ES-I3 (cell line): ENCODE data around the gene C11orf16.
"Not testable (repeated sequence)": the region's sequence is repeated elsewhere in the genome, so short reads cannot be mapped to it uniquely, and the experiment has no call there.

Source experiments
- H3K36me3 ChIP-seq: 2 replicates; pipeline ENCODE4 v1.6.1; 2013; ENCODE audit warnings: mild to moderate bottlenecking, low read length, control low read depth, moderate library complexity; ENCODE audit not compliant: insufficient read depth
- H3K4me1 ChIP-seq: 2 replicates; pipeline ENCODE4 v1.6.1; 2013; ENCODE audit warnings: mild to moderate bottlenecking, control low read depth, low read length; ENCODE audit not compliant: insufficient read depth
- H3K9ac ChIP-seq: 2 replicates; pipeline ENCODE4 v1.6.1; 2013; ENCODE audit warnings: low read depth, mild to moderate bottlenecking, low read length, moderate library complexity
- H3K9me3 ChIP-seq: 2 replicates; pipeline ENCODE4 v1.6.1; 2013; ENCODE audit warnings: mild to moderate bottlenecking, low read length, moderate library complexity; ENCODE audit not compliant: control insufficient read depth, insufficient read depth

C11orf16 gene

GRCh38 chr11:8932564-8933180, at the start of gene C11orf16:
C11orf16 (minus strand) TSS chr11:8932947; CDS start chr11:8932308, 639 bp downstream.
- Histone ChIP-seq H3K9me3 (no peaks in the 10 kb centered on the region), H3K9ac (no peak within 1 kb of the TSS; the same call in 1 of the 2 replicates), H3K36me3 (no peaks in the 10 kb centered on the region; the same call in 1 of the 2 replicates), H3K4me1 (peaks cover 29% of the 10 kb centered on the region)

DNA sequence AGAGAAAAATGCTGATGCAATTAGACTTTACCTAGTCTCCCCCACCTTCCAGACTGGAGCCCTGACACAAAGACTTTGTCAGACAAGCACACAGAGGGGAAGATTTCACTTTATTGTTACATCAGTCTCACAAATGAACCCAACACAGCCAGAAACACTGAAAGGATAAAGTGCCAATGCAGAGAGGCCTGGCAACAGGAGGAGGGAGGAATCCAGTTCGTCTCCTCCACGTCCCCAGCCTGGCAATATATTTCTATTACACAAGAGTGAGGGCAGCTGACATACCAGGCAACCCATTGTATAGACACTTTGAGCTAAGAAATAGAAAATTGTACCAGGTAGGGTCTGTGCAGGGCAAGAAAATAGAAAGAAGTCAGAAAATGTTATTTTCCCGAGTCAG, 47.7 kb upstream of the C11orf16 start:
- no peaks in the 10 kb centered on the region for H3K9me3 ChIP-seq

GRCh38 chr11:8979365-8979764, 46.6 kb upstream of the C11orf16 start:
- not testable (repeated sequence) for H3K9ac ChIP-seq, H3K4me1 ChIP-seq, H3K9me3 ChIP-seq, H3K36me3 ChIP-seq

More for the DNA sequence above, 47.7 kb upstream of the C11orf16 start:
- H3K36me3 ChIP-seq = no peaks in the 10 kb centered on the region
- no peak overlapping the region for H3K9ac ChIP-seq
- H3K4me1 ChIP-seq = no peaks in the 10 kb centered on the region

- Histone ChIP-seq H3K9me3 (no peaks in the 10 kb centered on the region), H3K9ac (no peak overlapping the region), H3K36me3 (no peaks in the 10 kb centered on the region), H3K4me1 (no peaks in the 10 kb centered on the region)
Observed at GRCh38 chr11:8973121-8973520, 40.4 kb upstream of the C11orf16 start.

DNA sequence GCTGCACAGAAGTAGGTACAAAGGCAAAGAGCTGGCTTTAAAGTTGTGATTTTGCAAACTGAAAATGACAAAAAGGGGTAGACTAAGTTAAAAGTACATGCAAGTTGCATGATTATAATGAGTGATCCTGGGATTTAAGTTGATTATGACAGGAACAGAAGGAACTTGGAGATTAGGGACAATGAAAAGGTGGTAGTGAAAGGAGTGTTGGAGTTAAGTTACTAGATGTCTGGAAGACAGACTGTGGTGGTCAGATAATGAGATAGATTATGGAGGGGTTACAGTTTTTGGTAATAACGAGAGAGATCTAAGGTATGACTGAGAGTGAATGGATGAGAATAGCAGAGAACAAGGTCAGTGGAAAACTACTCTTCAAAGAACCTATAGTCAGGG, 39.2 kb upstream of the C11orf16 start:
- no peaks in the 10 kb centered on the region for H3K9me3 ChIP-seq
- H3K9ac ChIP-seq = no peak overlapping the region
- no peaks in the 10 kb centered on the region for H3K4me1 ChIP-seq
- no peaks in the 10 kb centered on the region for H3K36me3 ChIP-seq

DNA sequence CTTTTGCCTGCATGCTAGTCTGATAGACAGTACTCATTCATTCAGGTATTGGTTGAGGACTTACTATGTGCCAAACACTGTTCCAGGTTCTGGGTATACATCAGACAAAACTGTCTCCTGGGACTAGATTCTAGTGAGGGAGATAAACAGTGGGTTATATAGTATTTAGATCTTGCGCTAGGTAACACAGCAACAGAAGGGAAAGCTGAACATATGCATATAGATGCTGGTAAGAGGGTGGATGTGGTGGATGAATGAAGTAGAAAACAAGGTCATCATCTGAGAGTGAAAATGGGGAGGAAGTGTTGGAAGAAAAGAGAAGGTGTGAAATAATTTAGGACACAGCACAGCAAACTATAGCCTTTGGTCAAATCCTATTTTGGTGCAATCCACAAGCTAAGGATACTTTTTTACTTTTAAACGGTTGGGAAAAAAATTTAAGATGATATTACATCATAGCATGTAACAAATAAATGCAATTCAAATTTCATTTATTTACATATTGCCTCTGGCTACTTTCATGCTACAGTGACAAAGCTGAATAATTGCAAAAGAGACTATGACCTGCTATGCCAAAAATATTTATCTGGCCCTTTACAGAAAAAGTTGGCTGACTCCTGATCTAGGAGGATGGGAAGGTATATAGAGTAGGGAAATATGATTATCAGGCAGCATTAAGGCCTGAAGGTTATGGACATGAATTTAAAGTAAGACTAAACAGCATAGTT, 38.6 kb upstream of the C11orf16 start:
- Histone ChIP-seq H3K9ac (no peak overlapping the region), H3K9me3 (no peaks in the 10 kb centered on the region), H3K36me3 (no peaks in the 10 kb centered on the region), H3K4me1 (no peaks in the 10 kb centered on the region)

DNA sequence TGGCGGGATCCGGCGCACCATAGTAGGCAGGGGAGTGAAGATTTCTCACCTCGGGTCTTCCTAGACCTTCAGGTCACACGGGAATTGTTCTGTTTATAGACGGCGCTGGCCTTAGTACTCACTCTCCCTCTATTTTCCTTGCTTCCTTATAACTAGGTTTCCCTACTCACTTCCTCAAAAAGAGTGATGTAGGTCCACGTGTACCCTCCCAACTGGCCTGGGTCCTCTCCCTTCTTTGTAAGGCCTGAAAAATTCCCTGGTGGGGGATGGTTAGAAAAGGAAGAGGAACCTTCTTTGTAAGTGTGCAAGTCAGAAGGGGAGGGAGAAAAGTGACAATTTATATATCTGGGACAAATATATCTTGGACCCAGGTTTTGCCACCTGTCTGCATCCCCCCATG, 34.4 kb upstream of the C11orf16 start:
- Histone ChIP-seq H3K9ac (no peak overlapping the region), H3K36me3 (no peaks in the 10 kb centered on the region), H3K4me1 (peaks cover 4% of the 10 kb centered on the region; the same call in 1 of the 2 replicates)

DNA sequence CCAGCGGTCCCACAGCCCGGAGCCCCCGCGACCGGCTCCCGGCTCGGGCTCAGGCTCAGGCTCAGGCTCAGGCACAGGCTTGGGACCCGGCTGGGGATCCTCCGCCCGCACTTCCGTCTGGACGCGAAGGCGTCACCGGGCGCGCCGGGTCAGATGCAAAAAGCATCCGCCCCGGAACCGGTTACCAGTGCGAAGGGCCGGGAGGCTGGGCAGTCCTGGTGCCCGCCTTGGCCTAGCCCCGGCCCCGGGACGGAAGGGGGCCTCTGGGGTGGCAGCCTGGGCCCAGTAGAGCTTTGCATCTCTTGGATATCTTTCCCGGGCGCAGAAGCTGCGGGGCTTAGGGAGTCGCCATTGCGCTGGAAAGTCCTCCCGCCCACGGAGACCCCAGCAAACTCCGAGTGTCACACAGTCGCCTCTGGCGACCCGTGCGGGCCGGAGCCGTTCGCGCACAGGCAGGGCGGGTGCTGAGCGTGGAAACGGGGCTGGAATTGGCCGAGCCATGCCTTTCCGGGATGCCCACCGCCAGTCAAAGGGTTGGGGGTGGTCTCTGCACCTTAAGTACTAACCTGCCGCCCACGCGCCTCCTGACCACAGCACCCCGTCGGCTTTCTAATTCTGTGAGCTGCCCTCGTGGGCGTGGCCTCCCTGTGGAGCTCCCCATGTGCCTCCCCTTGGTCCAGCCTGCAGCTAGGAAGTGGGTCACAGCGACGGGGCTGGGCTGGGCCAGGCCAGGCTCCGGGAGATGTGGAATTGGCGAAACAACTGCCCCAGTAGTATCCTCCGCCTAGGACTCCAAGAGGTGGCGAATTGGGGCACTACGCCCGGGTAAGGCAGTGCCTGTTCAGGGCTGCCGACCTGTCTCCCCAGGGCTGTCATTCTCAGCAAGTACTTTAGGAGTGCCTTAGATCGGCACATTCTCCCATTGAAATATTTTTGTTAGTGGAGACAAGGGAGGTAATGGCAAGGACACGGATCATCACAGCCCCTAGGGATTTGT, 31.9 kb upstream of the C11orf16 start, which contains the start of gene TMEM9B:
TMEM9B (minus strand) TSS at position 119 of the 997 bp plus-strand sequence. CDS start 129 bp downstream, outside the sequence.
- Histone ChIP-seq H3K9me3 (no peaks in the 10 kb centered on the region), H3K4me1 (peaks cover 8% of the 10 kb centered on the region), H3K36me3 (no peaks in the 10 kb centered on the region), H3K9ac (peak within 1 kb of the TSS; percentile 87)

More for the DNA sequence above, 34.4 kb upstream of the C11orf16 start:
- no peaks in the 10 kb centered on the region for H3K9me3 ChIP-seq

DNA sequence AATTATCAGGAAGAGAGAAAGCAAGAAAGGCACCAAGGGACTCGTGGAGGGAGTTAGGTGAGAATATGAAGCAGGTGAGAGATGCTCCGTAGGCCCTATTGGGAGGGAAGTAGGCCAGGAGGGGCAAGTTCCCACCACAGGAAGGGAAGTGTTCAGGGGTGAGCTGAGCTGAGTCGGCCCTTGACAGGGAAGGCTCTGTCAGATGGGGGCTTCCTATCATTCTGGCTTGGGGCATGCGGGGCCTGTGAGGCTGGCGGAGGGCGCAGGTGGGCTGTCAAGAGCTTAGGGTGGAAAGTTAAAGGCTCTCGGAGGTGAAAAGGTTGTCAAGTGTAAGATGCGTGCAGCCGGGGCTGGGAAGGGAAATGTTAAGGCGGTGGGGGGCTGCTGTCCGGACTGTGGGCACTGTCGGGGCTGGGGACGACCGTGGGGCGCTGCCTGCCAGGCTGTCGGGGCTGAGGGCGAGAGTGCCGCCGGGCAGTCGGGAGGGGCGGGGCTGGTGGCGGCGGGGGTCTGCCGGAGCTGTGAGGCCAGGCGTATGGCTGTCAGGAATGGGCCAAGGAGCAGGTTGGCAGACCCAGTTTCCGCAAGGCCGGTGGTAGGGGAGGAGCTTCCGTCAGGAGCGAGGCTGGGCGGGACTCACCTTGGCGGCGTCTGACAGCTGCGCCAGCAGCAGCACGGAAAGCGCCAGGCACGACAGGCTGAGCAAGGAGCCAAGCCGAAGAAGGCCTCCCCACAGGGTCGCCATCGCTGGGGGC, 31.0 kb upstream of the C11orf16 start:
- Histone ChIP-seq H3K9ac (peak overlapping the region; percentile 87), H3K4me1 (peaks cover 13% of the 10 kb centered on the region), H3K9me3 (no peaks in the 10 kb centered on the region), H3K36me3 (no peaks in the 10 kb centered on the region)

GRCh38 chr11:8962841-8963240, 30.1 kb upstream of the C11orf16 start:
- Histone ChIP-seq H3K36me3 (no peaks in the 10 kb centered on the region), H3K9ac (0 out of 2 replicates have a peak overlapping the region, but pooled peaks have one; percentile 87), H3K9me3 (no peaks in the 10 kb centered on the region), H3K4me1 (peaks cover 13% of the 10 kb centered on the region)

GRCh38 chr11:8961401-8961800, 28.7 kb upstream of the C11orf16 start:
- no peaks in the 10 kb centered on the region for H3K9me3 ChIP-seq
- H3K4me1 ChIP-seq = peaks cover 13% of the 10 kb centered on the region
- H3K9ac ChIP-seq = no peak overlapping the region
- H3K36me3 ChIP-seq = no peaks in the 10 kb centered on the region

DNA sequence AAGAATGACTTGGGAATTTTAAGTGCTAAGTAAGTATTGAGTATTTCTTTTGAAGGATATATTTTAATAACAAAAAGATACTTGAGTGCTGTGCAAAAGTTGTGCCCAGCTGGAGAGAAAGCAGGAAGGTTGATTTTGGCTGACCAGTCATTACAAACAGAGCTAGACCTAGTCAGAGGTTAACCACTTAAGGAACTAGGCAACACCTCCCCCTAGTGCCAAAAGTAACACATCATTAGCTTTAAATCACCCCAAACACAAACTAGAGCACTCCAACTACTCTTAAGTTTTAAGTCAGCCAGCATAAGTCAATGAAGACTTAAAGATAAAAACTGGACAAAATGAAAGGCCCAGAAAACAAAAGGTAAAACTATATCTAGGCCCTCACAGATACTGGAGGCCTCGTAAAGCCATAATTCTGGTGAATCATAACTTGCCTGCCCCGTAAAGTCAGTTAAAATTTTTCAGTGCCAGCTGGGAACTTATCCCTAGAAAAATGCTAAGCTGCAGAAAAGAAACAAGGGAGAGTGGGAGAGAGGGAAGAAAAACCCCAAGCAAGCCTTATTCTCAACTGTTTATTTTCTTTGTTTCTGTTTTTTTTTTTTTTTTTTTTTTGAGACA, 26.9 kb upstream of the C11orf16 start:
- peaks cover 13% of the 10 kb centered on the region for H3K4me1 ChIP-seq
- no peak overlapping the region for H3K9ac ChIP-seq
- H3K9me3 ChIP-seq = no peaks in the 10 kb centered on the region
- H3K36me3 ChIP-seq = no peaks in the 10 kb centered on the region

DNA sequence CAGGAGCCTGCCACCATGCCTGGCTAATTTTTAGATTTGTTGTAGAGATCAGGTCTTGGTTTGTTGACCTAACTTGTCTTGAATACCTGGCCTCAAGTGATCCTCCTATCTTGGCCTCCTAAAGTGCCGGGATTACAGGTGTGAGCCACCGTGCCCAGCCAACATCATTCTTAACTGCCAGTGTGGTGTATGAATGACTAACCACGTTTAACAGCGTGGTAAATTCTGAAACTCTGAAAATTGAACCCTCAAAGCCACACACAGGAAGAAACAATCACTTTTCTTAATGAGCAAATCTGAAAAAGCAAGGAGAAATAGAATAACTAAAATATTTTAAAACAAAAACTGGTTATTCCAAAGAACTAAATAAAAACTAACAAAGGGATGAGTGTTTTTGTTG, 24.1 kb upstream of the C11orf16 start:
- no peaks in the 10 kb centered on the region for H3K9me3 ChIP-seq
- peaks cover 8% of the 10 kb centered on the region for H3K4me1 ChIP-seq
- H3K9ac ChIP-seq = no peak overlapping the region
- H3K36me3 ChIP-seq = no peaks in the 10 kb centered on the region
